ENCODE results near the gene VTI1B.
"Not testable (repeated sequence)": the region's sequence is repeated elsewhere in the genome, so short reads cannot be mapped to it uniquely, and the experiment has no call there.

Gene VTI1B

GRCh38 chr14:67710209-67710608 is 35.8 kb upstream of the VTI1B start:
- Histone ChIP-seq H3F3A (ENCODE audit: insufficient read depth) (no peaks in the 10 kb centered on the region), H3K9me2 (replicated peaks; ENCODE audit: insufficient read depth, low read length) (no peaks in the 10 kb centered on the region), H3K27me3 (ENCODE audit: low read length) (no peaks in the 10 kb centered on the region), H4K20me1 (ENCODE audit: low read depth, low read length) (no peaks in the 10 kb centered on the region), H3K9me3 (ENCODE audit: insufficient read depth, low read length) (peaks cover 23% of the 10 kb centered on the region; the same call in 1 of the 2 replicates), H2AFZ (ENCODE audit: low read depth, low read length, severe bottlenecking) (no peak overlapping the region), H3K4me3 (ENCODE audit: insufficient read depth, low read length, poor library complexity, severe bottlenecking) (no peak overlapping the region), H3K4me2 (ENCODE audit: low read depth, low read length, poor library complexity, severe bottlenecking) (no peak overlapping the region), H3K27ac (ENCODE audit: low read depth, low read length) (no peak overlapping the region), H3K36me3 (ENCODE audit: low read length) (no peaks in the 10 kb centered on the region; the same call in 1 of the 2 replicates), H3K9ac (ENCODE audit: low read length) (no peak overlapping the region), H3K79me2 (ENCODE audit: insufficient read depth, low read length) (no peaks in the 10 kb centered on the region)
- TF ChIP-seq EZH2phosphoT487 (conservative IDR thresholded peaks at IDR 0.05; ENCODE audit: low read length): no peak
- TF ChIP-seq, protein P1, sequence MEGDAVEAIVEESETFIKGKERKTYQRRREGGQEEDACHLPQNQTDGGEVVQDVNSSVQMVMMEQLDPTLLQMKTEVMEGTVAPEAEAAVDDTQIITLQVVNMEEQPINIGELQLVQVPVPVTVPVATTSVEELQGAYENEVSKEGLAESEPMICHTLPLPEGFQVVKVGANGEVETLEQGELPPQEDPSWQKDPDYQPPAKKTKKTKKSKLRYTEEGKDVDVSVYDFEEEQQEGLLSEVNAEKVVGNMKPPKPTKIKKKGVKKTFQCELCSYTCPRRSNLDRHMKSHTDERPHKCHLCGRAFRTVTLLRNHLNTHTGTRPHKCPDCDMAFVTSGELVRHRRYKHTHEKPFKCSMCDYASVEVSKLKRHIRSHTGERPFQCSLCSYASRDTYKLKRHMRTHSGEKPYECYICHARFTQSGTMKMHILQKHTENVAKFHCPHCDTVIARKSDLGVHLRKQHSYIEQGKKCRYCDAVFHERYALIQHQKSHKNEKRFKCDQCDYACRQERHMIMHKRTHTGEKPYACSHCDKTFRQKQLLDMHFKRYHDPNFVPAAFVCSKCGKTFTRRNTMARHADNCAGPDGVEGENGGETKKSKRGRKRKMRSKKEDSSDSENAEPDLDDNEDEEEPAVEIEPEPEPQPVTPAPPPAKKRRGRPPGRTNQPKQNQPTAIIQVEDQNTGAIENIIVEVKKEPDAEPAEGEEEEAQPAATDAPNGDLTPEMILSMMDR (IDR thresholded peaks at IDR 0.05; ENCODE audit: insufficient read depth, low read length, poor library complexity, severe bottlenecking): no peak

DNA sequence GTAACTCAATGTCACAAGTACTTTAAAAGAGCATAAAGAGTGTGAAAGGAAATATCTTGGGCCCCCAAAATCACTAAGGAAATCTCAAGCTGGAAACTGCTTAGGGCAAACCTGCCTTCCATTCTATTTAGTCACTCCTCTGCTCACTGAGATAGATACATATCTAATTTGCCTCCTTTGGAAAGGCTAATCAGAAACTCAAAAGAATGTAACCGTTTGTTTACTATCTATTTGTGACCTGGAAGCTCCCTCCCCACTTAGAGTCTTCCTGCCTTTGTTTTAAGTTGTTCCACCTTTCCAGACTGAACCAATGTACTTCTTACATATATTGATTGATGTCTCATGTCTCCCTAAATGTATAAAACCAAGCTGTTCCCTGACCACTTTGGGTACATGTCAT is 35.4 kb upstream of the VTI1B start:
- H3K9ac ChIP-seq (ENCODE audit: low read length); H3K79me2 ChIP-seq (ENCODE audit: insufficient read depth, low read length); H4K20me1 ChIP-seq (ENCODE audit: low read depth, low read length); H3K9me2 ChIP-seq (replicated peaks; ENCODE audit: insufficient read depth, low read length); H3K36me3 ChIP-seq (ENCODE audit: low read length); H2AFZ ChIP-seq (ENCODE audit: low read depth, low read length, severe bottlenecking); H3K4me3 ChIP-seq (ENCODE audit: insufficient read depth, low read length, poor library complexity, severe bottlenecking); H3K27ac ChIP-seq (ENCODE audit: low read depth, low read length); H3F3A ChIP-seq (ENCODE audit: insufficient read depth); H3K27me3 ChIP-seq (ENCODE audit: low read length); H3K4me2 ChIP-seq (ENCODE audit: low read depth, low read length, poor library complexity, severe bottlenecking): not testable (repeated sequence)
- H3K9me3 ChIP-seq (ENCODE audit: insufficient read depth, low read length): peaks cover 23% of the 10 kb centered on the region; the same call in 1 of the 2 replicates

DNA sequence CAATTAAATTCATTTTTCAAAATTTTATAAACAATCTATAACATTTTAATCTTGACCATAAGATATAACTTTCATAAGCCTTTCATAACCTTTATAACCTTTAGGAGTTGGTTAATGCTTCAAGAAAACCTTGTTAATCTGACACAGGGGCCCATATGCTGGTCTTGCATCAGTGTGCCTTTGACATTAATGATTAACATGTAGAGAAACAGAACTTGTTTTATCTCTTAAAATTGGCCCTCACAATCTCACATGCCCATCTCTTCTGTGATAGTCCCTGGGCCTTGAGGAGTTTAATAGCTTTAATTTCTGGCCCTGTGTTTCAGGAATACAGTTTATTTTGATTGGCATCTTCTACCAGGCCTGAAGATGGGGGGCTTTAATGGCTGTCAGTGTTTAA is 34.9 kb upstream of the VTI1B start:
- not testable (repeated sequence) for H3K79me2 ChIP-seq (ENCODE audit: insufficient read depth, low read length); H3K27me3 ChIP-seq (ENCODE audit: low read length); H3K9ac ChIP-seq (ENCODE audit: low read length); H2AFZ ChIP-seq (ENCODE audit: low read depth, low read length, severe bottlenecking); H3K9me2 ChIP-seq (replicated peaks; ENCODE audit: insufficient read depth, low read length); H3K27ac ChIP-seq (ENCODE audit: low read depth, low read length); H3K4me3 ChIP-seq (ENCODE audit: insufficient read depth, low read length, poor library complexity, severe bottlenecking); H3F3A ChIP-seq (ENCODE audit: insufficient read depth); H3K36me3 ChIP-seq (ENCODE audit: low read length); H4K20me1 ChIP-seq (ENCODE audit: low read depth, low read length); H3K4me2 ChIP-seq (ENCODE audit: low read depth, low read length, poor library complexity, severe bottlenecking)
- peaks cover 23% of the 10 kb centered on the region; the same call in 1 of the 2 replicates for H3K9me3 ChIP-seq (ENCODE audit: insufficient read depth, low read length)

GRCh38 chr14:67705211-67705610 is 30.8 kb upstream of the VTI1B start:
- Histone ChIP-seq H3K9ac (ENCODE audit: low read length) (no peak overlapping the region), H3K27me3 (ENCODE audit: low read length) (no peaks in the 10 kb centered on the region), H2AFZ (ENCODE audit: low read depth, low read length, severe bottlenecking) (no peak overlapping the region), H3K4me3 (ENCODE audit: insufficient read depth, low read length, poor library complexity, severe bottlenecking) (no peak overlapping the region), H3F3A (ENCODE audit: insufficient read depth) (no peaks in the 10 kb centered on the region), H3K4me2 (ENCODE audit: low read depth, low read length, poor library complexity, severe bottlenecking) (no peak overlapping the region), H3K27ac (ENCODE audit: low read depth, low read length) (no peak overlapping the region), H4K20me1 (ENCODE audit: low read depth, low read length) (no peaks in the 10 kb centered on the region), H3K79me2 (ENCODE audit: insufficient read depth, low read length) (no peaks in the 10 kb centered on the region), H3K36me3 (ENCODE audit: low read length) (no peaks in the 10 kb centered on the region; the same call in 1 of the 2 replicates), H3K9me2 (replicated peaks; ENCODE audit: insufficient read depth, low read length) (no peaks in the 10 kb centered on the region), H3K9me3 (ENCODE audit: insufficient read depth, low read length) (peaks cover 18% of the 10 kb centered on the region; the same call in 1 of the 2 replicates)
- no peak for TF ChIP-seq EZH2phosphoT487 (conservative IDR thresholded peaks at IDR 0.05; ENCODE audit: low read length)
- TF ChIP-seq, protein P1 (IDR thresholded peaks at IDR 0.05; ENCODE audit: insufficient read depth, low read length, poor library complexity, severe bottlenecking): no peak
